ENCODE results near the gene ANKRD23. TPM values are rescaled to one million over a fixed set of nuclear protein-coding genes. Genes with fewer than 3 reads are reported as not detected.
"Not testable (repeated sequence)": the region's sequence is repeated elsewhere in the genome, so short reads cannot be mapped to it uniquely, and the experiment has no call there.

Gene ANKRD23
- total and polyA plus RNA-seq, 3 donors from 2014 or later: 5.3 to 7.5 (median 6.8) TPM

DNA sequence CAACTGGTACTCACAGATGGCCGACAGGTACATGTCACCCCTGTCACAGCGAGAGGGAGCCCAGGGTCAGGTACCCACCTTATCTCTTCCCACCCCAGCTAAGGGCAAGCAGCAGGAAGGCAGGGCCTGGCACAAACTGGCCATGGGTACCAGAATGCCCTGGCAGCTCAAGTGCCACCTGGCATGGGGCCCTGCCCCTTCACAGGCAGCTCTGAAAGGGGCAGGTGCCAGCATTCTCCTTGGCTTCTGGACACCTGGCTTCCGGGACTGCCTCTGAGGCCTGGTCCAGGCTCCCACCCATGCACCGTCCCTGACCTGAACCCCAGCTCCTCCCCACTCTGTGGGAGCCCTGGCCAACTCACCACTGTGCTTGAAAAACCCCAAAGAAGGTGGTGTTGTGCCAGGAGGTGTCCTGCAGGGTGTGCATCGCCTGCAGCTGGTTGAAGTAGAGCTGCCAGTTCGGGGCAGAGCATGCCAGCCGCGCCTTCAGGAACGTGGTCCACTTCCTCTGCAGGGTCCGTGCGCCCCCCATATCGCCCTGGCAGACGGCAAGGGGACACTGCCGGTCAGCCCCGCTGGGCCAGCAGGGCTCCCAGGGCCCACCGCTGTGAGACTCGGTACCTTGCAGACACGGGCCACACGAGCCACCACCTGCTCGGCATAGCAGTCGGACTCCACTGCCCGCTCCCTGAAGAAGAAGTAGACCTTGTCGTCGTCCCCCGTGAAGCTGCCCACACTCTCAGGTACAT lies 20.7 kb upstream of the ANKRD23 start:
- Histone ChIP-seq H3K36me3 (ENCODE audit: low read depth, missing control alignments) (no peaks in the 10 kb centered on the region), H3K9me3 (no peaks in the 10 kb centered on the region), H3K4me1 (peaks cover 8% of the 10 kb centered on the region), H3K27ac (no peak overlapping the region), H3K27me3 (no peaks in the 10 kb centered on the region), H3K4me3 (no peak overlapping the region)
- no peak for DNase-seq
- TF ChIP-seq, protein P1, sequence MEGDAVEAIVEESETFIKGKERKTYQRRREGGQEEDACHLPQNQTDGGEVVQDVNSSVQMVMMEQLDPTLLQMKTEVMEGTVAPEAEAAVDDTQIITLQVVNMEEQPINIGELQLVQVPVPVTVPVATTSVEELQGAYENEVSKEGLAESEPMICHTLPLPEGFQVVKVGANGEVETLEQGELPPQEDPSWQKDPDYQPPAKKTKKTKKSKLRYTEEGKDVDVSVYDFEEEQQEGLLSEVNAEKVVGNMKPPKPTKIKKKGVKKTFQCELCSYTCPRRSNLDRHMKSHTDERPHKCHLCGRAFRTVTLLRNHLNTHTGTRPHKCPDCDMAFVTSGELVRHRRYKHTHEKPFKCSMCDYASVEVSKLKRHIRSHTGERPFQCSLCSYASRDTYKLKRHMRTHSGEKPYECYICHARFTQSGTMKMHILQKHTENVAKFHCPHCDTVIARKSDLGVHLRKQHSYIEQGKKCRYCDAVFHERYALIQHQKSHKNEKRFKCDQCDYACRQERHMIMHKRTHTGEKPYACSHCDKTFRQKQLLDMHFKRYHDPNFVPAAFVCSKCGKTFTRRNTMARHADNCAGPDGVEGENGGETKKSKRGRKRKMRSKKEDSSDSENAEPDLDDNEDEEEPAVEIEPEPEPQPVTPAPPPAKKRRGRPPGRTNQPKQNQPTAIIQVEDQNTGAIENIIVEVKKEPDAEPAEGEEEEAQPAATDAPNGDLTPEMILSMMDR (IDR thresholded peaks at IDR 0.05): no peak
- TF ChIP-seq POLR2A (IDR thresholded peaks at IDR 0.05): no peak
- intact Hi-C loops (cut with DNase I; ENCODE audit: low total_unique reads): loop anchor here (5.0 kb wide), 2 partner anchors 43 to 88 kb away; no protein-coding TSS in a partner anchor
- WGBS, 2 donors: 50 to 81% methylated on average over 2 to 25 of the region's 25 CpGs

DNA sequence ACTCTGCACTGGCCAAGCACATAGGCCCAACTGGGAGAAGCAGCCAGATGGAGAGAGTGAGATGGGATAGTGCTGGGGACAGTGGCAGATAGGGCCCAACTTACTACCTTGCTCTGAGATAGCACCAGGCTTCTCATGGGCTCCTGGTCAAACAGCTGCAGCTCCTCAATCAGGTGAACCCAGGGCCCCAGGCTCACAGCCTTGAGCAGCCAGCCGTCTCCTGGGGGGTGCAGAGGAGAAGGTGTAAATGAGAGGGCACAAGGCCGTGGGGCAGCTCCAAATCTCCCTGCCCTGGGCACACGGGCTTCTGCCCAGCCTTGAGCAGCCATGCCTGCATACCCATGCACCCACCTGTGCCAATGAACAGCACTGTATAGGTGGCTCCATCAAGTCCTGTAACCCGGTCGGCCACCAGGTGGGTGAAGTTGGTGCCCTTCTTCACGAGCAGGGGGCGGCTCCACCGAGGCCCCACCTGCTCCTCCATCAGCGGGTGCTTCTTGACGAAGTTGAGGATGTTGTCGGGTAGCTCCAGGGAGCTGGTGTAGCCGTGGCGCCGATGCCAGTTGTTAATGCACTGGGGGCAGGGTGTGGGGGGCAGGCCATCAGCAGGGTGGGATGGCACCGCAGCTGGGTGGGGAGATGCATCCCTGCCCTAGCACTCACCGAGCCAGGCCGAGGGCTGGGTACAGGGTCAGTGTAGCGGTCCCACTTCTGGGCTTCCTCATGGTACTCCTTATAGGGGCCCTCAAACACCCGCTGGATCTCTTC lies 19.9 kb upstream of the ANKRD23 start:
- Histone ChIP-seq H3K4me1 (peaks cover 12% of the 10 kb centered on the region), H3K4me3 (no peak overlapping the region), H3K9me3 (no peaks in the 10 kb centered on the region), H3K27ac (no peak overlapping the region), H3K36me3 (ENCODE audit: low read depth, missing control alignments) (no peaks in the 10 kb centered on the region), H3K27me3 (no peaks in the 10 kb centered on the region)
- no peak for DNase-seq
- intact Hi-C loops (cut with DNase I; ENCODE audit: low total_unique reads): no loop called here
- WGBS, 2 donors: 80 to 93% methylated on average over 3 to 19 of the region's 19 CpGs
- TF ChIP-seq POLR2A (IDR thresholded peaks at IDR 0.05): no peak
- TF ChIP-seq, protein P1 (IDR thresholded peaks at IDR 0.05): no peak

DNA sequence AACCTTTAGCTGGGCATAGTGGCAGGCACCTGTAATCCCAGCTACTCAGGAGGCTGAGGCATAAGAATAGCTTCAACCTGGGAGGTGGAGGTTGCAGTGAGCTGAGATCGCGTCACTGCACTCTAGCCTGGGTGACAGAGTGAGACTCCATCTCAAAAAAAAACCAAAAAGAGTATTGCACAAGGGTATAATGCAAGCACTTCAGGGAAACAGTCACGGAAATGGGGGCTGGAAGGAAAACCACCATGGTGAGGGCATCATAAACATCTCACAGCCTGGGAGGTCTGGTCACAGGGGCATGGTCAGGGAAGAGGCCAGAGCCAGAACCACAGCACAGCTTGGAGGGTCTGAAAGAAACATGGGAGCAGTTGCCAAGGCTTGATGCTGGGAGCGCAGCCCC lies 19.2 kb upstream of the ANKRD23 start:
- peaks cover 13% of the 10 kb centered on the region for H3K4me1 ChIP-seq
- 76 to 96% methylated on average over 4 of the region's 4 CpGs for WGBS, 2 donors
- not testable (repeated sequence) for H3K36me3 ChIP-seq (ENCODE audit: low read depth, missing control alignments)

DNA sequence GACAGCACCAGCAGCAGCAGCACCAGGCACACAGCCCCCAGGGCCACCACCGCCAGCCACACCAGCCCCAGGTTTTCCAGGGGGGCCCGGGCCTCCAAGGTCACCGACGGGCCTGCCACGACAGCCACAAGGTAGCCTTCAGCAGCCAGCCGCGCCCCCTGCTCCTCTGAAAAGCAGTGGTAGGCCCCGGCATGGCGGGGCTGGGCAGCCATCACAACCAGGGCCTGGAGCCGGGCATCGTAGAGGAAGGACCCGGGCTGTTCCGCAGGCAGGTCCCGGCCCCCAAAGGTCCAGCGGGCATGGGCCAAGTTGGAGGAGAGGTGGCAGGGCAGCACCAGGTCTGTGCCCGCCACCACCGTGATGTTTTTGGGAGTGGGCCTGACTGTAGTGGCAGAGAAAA lies 17.3 kb upstream of the ANKRD23 start:
- Histone ChIP-seq H3K27ac (no peak overlapping the region), H3K27me3 (no peaks in the 10 kb centered on the region), H3K36me3 (ENCODE audit: low read depth, missing control alignments) (no peaks in the 10 kb centered on the region), H3K4me3 (no peak overlapping the region), H3K4me1 (peaks cover 15% of the 10 kb centered on the region), H3K9me3 (no peaks in the 10 kb centered on the region)
- TF ChIP-seq, protein P1 (IDR thresholded peaks at IDR 0.05): no peak
- TF ChIP-seq POLR2A (IDR thresholded peaks at IDR 0.05): no peak
- 87 to 93% methylated on average over 10 to 17 of the region's 17 CpGs for WGBS, 2 donors
- intact Hi-C loops (cut with DNase I; ENCODE audit: low total_unique reads): no loop called here
- DNase-seq: no peak

More for the DNA sequence above, 19.2 kb upstream of the ANKRD23 start:
- H3K9me3 ChIP-seq; H3K27ac ChIP-seq; intact Hi-C loops (cut with DNase I; ENCODE audit: low total_unique reads); H3K27me3 ChIP-seq; H3K4me3 ChIP-seq; DNase-seq: not testable (repeated sequence)
